ENCODE measurements around the gene ANKRD23.

The ANKRD23 gene

DNA sequence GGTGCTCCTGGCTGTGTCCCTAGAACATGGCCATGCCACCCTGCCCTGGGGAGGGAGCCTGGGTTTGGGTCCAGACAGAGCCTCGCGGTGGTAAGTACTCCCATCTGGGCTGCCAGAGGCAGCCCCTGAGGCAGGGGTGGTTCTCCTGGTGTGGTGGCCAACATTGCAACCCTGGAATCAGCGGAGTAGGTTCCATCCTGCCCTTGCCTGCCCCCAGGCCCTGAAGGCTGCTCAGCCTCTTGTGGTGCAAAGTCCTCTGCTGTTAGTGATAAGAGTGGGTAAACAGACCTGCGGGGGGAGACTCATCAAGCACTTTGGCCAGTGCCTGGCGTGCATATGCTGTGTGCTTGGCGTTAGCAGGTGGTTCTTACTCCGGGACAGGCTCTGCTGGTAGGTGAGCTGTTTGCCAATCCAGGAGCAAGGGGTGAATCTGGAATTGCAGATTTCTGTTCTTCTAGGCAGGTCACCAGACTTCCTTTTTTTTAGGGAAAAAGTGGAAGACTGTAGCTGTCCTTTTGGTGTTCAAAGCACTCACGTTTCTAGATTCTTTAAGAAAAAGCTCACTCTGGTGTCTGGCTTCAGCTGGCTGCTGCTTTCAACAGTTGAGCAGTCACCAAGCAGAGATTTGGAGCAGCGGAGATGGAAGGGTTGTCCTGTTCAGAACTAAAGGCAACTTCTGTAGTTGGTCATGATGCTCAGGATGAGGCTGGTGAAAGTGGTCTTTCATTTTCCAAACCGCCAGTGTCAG is 24.5 kb downstream of the ANKRD23 start:
- Histone ChIP-seq H3K27me3 (replicated peaks; ENCODE audit: control insufficient read depth, insufficient read depth, low read length, poor library complexity, severe bottlenecking) (no peaks in the 10 kb centered on the region), H3K27ac (ENCODE audit: insufficient read depth, low read length, poor library complexity, severe bottlenecking) (no peak overlapping the region), H3K4me3 (ENCODE audit: insufficient read depth, low read depth, low read length, poor library complexity, severe bottlenecking) (no peak overlapping the region), H3K36me3 (ENCODE audit: control insufficient read depth, insufficient read depth, low read length) (peaks cover 10% of the 10 kb centered on the region), H3K4me1 (ENCODE audit: control insufficient read depth, insufficient read depth, low read length, poor library complexity, severe bottlenecking) (peaks cover 45% of the 10 kb centered on the region), H3K9me3 (ENCODE audit: control insufficient read depth, low read length) (no peaks in the 10 kb centered on the region)
- DNase-seq, result no peak

DNA sequence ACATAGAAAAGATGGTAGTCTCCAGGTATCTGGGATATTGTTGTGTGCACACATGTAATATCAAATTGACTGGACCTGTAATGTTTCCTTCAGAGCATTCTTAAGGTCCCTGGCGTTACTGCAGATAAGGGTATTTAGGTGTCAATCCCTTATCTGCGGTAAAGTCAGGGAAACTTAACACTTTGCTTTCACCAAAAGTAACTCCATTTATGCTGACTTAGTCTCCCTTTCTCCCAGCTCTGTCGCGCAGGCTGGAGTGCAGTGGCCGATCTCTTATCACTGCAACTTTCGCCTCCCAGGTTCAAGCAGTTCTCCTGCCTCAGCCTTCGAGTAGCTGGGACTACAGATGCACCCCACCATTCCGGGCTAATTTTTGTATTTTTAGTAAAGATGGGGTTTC is 25.9 kb downstream of the ANKRD23 start:
- no peak overlapping the region for H3K27ac ChIP-seq (ENCODE audit: insufficient read depth, low read length, poor library complexity, severe bottlenecking)
- peak overlapping the region; percentile 56 for H3K4me3 ChIP-seq (ENCODE audit: insufficient read depth, low read depth, low read length, poor library complexity, severe bottlenecking)
- H3K36me3 ChIP-seq (ENCODE audit: control insufficient read depth, insufficient read depth, low read length), result peaks cover under 1% of the 10 kb centered on the region
- peaks cover 45% of the 10 kb centered on the region for H3K4me1 ChIP-seq (ENCODE audit: control insufficient read depth, insufficient read depth, low read length, poor library complexity, severe bottlenecking)
- DNase-seq, result no peak
- H3K27me3 ChIP-seq (replicated peaks; ENCODE audit: control insufficient read depth, insufficient read depth, low read length, poor library complexity, severe bottlenecking), result no peaks in the 10 kb centered on the region
- no peaks in the 10 kb centered on the region for H3K9me3 ChIP-seq (ENCODE audit: control insufficient read depth, low read length)

DNA sequence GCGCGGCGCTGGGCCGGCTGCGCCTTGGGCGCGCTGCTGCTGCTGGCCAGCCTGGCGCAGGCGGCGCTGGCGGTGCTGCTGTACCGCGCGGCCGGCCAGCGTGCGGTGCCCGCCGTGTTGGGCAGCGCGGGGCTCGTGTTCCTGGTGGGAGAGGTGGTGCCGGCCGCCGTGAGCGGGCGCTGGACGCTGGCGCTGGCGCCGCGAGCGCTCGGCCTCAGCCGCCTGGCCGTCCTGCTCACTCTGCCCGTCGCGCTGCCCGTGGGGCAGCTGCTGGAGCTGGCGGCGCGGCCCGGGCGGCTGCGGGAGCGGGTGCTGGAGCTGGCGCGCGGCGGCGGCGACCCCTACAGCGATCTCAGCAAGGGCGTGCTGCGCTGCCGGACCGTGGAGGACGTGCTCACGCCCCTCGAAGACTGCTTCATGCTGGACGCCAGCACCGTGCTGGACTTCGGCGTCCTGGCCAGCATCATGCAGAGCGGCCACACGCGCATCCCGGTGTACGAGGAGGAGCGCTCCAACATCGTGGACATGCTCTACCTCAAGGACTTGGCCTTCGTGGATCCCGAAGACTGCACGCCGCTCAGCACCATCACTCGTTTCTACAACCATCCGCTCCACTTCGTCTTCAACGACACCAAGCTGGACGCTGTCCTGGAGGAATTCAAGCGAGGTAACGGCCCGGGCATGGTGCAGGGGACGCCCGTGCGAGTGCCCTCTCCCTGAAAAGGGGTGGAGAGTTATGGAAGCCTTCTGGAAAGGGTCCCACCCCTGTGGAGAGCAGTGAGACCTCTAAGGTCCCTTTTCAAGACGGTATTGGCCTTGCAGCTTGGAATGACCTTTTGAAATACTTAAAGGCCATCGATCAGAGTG is 26.8 kb downstream of the ANKRD23 start:
- H3K4me3 ChIP-seq (ENCODE audit: insufficient read depth, low read depth, low read length, poor library complexity, severe bottlenecking), result peak overlapping the region; percentile 56

DNA sequence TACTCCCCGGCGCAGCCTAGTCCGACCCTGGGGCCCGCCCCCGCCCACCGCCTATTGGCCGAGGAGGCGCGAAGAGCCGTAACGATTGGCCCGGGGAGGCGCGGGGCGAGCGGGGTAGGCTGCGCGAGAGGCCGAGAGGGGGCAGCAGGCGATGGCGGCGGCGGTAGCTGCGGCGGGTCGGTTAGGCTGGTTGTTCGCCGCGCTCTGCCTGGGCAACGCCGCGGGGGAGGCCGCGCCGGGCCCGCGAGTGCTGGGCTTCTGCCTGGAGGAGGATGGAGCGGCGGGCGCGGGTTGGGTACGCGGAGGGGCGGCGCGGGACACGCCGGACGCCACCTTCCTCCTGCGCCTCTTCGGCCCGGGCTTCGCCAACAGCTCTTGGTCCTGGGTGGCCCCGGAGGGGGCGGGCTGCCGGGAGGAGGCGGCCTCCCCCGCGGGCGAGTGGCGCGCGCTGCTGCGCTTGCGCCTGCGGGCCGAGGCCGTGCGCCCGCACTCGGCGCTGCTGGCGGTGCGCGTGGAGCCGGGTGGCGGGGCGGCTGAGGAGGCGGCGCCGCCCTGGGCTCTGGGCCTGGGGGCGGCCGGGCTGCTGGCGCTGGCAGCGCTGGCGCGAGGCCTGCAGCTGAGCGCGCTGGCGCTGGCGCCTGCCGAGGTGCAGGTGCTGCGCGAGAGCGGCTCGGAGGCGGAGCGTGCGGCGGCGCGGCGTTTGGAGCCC is 27.5 kb downstream of the ANKRD23 start, which contains the start of gene CNNM3:
Gene CNNM3 (plus strand): TSS at position 142 of the 709 bp plus-strand sequence. CDS start 10 bp downstream, at position 152.
- H3K27ac ChIP-seq (ENCODE audit: insufficient read depth, low read length, poor library complexity, severe bottlenecking), result peak within 1 kb of the TSS; percentile 72

More for the DNA sequence above, 26.8 kb downstream of the ANKRD23 start:
- Histone ChIP-seq H3K27me3 (replicated peaks; ENCODE audit: control insufficient read depth, insufficient read depth, low read length, poor library complexity, severe bottlenecking) (no peaks in the 10 kb centered on the region), H3K27ac (ENCODE audit: insufficient read depth, low read length, poor library complexity, severe bottlenecking) (no peak overlapping the region), H3K9me3 (ENCODE audit: control insufficient read depth, low read length) (no peaks in the 10 kb centered on the region), H3K36me3 (ENCODE audit: control insufficient read depth, insufficient read depth, low read length) (no peaks in the 10 kb centered on the region), H3K4me1 (ENCODE audit: control insufficient read depth, insufficient read depth, low read length, poor library complexity, severe bottlenecking) (peaks cover 45% of the 10 kb centered on the region)
- DNase-seq, result no peak

DNA sequence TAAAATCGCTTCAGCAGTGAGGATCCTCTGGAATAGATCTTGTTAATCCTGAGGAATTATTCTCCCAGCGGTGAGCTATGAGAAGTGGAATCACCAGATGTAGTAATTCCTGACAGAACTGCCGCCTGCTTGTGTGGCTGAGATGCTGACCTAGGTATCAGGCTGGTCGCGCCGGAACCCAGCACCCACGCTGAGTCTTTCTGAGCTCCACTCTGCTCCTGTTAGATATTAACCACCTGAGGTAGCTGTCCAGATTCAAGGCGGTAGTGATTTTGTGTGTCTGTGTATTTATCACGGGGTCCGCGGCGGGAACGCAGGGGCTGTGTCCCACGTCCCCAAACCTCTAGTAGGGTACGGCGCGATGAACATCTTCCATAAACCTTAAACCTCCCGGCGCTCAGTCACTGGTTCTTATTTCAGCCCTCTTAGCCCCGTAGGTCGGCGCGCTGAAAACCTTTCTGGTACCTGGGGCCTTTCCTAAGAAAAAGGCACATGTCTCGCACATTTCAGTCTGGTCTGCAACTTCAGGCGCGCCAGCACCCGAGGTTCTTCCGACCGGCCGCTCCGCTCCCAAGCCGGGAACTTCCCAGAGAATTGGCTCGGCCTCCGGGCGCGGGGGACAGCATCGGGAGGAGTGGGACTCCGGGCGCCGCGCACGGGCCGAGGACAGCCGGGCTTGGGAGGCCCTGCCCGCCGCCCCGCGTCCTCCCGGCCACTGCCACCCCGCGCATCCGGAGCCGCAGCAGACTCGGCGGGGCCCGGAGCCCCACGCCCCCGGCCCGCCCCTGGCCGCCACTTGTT is 28.3 kb downstream of the ANKRD23 start:
- Histone ChIP-seq H3K27me3 (replicated peaks; ENCODE audit: control insufficient read depth, insufficient read depth, low read length, poor library complexity, severe bottlenecking) (no peaks in the 10 kb centered on the region), H3K36me3 (ENCODE audit: control insufficient read depth, insufficient read depth, low read length) (peaks cover 5% of the 10 kb centered on the region), H3K9me3 (ENCODE audit: control insufficient read depth, low read length) (no peaks in the 10 kb centered on the region), H3K27ac (ENCODE audit: insufficient read depth, low read length, poor library complexity, severe bottlenecking) (peak overlapping the region; percentile 72), H3K4me3 (ENCODE audit: insufficient read depth, low read depth, low read length, poor library complexity, severe bottlenecking) (peak overlapping the region; percentile 74), H3K4me1 (ENCODE audit: control insufficient read depth, insufficient read depth, low read length, poor library complexity, severe bottlenecking) (peaks cover 35% of the 10 kb centered on the region)
- peak in 1 of 3 donors; percentile 8 for DNase-seq

More for the DNA sequence above, 27.5 kb downstream of the ANKRD23 start, which contains the start of gene CNNM3:
- Histone ChIP-seq H3K9me3 (ENCODE audit: control insufficient read depth, low read length) (no peaks in the 10 kb centered on the region), H3K27me3 (replicated peaks; ENCODE audit: control insufficient read depth, insufficient read depth, low read length, poor library complexity, severe bottlenecking) (no peaks in the 10 kb centered on the region), H3K4me3 (ENCODE audit: insufficient read depth, low read depth, low read length, poor library complexity, severe bottlenecking) (peak within 1 kb of the TSS; percentile 74), H3K4me1 (ENCODE audit: control insufficient read depth, insufficient read depth, low read length, poor library complexity, severe bottlenecking) (peaks cover 42% of the 10 kb centered on the region), H3K36me3 (ENCODE audit: control insufficient read depth, insufficient read depth, low read length) (no peaks in the 10 kb centered on the region)
- peak; percentile 91 to 92 (median 92) for DNase-seq

DNA sequence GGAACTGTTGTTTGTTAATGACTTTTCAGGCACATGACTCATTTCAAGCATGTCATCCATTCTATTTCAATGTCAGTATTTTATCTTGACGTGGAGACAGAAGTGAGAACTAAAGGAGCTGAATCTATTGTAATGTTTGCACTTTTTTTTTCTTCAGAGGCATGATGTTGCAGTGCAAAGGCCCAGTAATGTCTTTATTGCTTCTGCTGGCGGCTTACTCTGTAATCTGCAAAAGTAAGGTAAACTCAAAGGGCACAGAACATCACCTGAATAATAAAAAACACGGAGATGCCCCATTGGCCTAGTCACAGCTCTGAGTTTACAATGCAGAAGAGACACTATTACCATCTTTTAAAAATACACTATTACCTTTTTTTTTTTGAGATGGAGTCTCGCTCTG is 30.2 kb downstream of the ANKRD23 start:
- DNase-seq, result no peak
- Histone ChIP-seq H3K4me3 (ENCODE audit: insufficient read depth, low read depth, low read length, poor library complexity, severe bottlenecking) (no peak overlapping the region), H3K27me3 (replicated peaks; ENCODE audit: control insufficient read depth, insufficient read depth, low read length, poor library complexity, severe bottlenecking) (no peaks in the 10 kb centered on the region), H3K27ac (ENCODE audit: insufficient read depth, low read length, poor library complexity, severe bottlenecking) (no peak overlapping the region), H3K9me3 (ENCODE audit: control insufficient read depth, low read length) (no peaks in the 10 kb centered on the region), H3K4me1 (ENCODE audit: control insufficient read depth, insufficient read depth, low read length, poor library complexity, severe bottlenecking) (peaks cover 16% of the 10 kb centered on the region), H3K36me3 (ENCODE audit: control insufficient read depth, insufficient read depth, low read length) (peaks cover 9% of the 10 kb centered on the region)

DNA sequence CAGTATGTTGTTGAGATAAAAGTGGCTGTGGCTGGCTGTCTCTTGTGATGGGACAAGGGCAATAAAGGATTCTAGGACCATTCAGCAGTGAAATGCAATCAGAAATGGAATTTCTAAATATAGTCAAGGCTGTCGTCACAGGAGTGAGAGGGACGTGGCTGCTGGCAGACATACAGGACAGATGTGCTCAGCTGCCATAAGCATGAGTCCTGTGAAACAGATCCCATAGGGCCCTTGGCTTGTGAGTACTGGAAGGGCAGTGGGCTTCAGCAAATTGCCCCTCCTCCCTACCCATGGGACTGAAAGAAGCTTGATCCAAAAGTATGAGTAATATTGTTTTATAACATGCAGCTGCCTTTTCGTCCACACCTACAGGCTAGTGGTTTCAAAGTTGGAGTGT is 31.9 kb downstream of the ANKRD23 start:
- peaks cover 9% of the 10 kb centered on the region for H3K36me3 ChIP-seq (ENCODE audit: control insufficient read depth, insufficient read depth, low read length)
- H3K4me1 ChIP-seq (ENCODE audit: control insufficient read depth, insufficient read depth, low read length, poor library complexity, severe bottlenecking), result peaks cover 9% of the 10 kb centered on the region
- no peak overlapping the region for H3K27ac ChIP-seq (ENCODE audit: insufficient read depth, low read length, poor library complexity, severe bottlenecking)
- no peaks in the 10 kb centered on the region for H3K9me3 ChIP-seq (ENCODE audit: control insufficient read depth, low read length)
- no peaks in the 10 kb centered on the region for H3K27me3 ChIP-seq (replicated peaks; ENCODE audit: control insufficient read depth, insufficient read depth, low read length, poor library complexity, severe bottlenecking)
- no peak for DNase-seq
- no peak overlapping the region for H3K4me3 ChIP-seq (ENCODE audit: insufficient read depth, low read depth, low read length, poor library complexity, severe bottlenecking)

DNA sequence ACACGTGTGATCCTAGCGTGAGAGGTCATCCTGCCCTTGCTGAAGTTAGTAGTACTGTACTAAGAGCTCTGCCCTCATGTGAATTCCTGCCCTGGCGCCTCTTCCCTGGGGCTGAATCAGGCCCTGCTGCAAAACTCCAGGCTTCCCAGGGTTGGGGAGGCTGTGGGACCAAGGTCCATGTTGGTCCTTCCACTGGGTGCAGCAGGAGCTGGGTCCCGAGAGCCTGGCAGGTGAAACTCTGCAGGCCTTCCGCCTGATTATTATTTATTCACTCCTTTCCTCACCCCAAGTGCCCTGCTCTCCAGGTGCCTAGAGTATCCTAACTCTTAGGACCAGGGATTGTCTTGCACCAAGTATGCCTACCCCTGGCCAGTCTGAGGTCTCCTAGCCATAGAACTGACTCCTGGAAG is 33.0 kb downstream of the ANKRD23 start:
- no peak overlapping the region for H3K27ac ChIP-seq (ENCODE audit: insufficient read depth, low read length, poor library complexity, severe bottlenecking)
- no peak overlapping the region for H3K4me3 ChIP-seq (ENCODE audit: insufficient read depth, low read depth, low read length, poor library complexity, severe bottlenecking)
- peaks cover 9% of the 10 kb centered on the region for H3K36me3 ChIP-seq (ENCODE audit: control insufficient read depth, insufficient read depth, low read length)
- H3K27me3 ChIP-seq (replicated peaks; ENCODE audit: control insufficient read depth, insufficient read depth, low read length, poor library complexity, severe bottlenecking), result no peaks in the 10 kb centered on the region
- peaks cover 12% of the 10 kb centered on the region for H3K4me1 ChIP-seq (ENCODE audit: control insufficient read depth, insufficient read depth, low read length, poor library complexity, severe bottlenecking)
- DNase-seq, result no peak
- no peaks in the 10 kb centered on the region for H3K9me3 ChIP-seq (ENCODE audit: control insufficient read depth, low read length)
